Esophagus muscularis mucosa (tissue), 3 donors: ENCODE measurements around the gene UNC119B.

ENCODE experiments used
- EP300 ChIP-seq: sonication (generic); formaldehyde crosslinking; IDR thresholded peaks from one replicate; pipeline ENCODE4 v1.6.1; 2017; ENCODE audit warnings: antibody characterized with exemption
- TF ChIP-seq, protein P1 (sequence below), 3 experiments: fragments of 200-600 bp in 2 of 3; fragments of 450-650 bp in 1 of 3; sonication (generic) in 2 of 3; IDR thresholded peaks; one replicate each; pipeline ENCODE4 v1.5.1; 2017 to 2019; ENCODE audit warnings: antibody characterized with exemption in 3 of 3, mild to moderate bottlenecking in 2 of 3, moderate library complexity in 1 of 3

- TF ChIP-seq, protein P1, sequence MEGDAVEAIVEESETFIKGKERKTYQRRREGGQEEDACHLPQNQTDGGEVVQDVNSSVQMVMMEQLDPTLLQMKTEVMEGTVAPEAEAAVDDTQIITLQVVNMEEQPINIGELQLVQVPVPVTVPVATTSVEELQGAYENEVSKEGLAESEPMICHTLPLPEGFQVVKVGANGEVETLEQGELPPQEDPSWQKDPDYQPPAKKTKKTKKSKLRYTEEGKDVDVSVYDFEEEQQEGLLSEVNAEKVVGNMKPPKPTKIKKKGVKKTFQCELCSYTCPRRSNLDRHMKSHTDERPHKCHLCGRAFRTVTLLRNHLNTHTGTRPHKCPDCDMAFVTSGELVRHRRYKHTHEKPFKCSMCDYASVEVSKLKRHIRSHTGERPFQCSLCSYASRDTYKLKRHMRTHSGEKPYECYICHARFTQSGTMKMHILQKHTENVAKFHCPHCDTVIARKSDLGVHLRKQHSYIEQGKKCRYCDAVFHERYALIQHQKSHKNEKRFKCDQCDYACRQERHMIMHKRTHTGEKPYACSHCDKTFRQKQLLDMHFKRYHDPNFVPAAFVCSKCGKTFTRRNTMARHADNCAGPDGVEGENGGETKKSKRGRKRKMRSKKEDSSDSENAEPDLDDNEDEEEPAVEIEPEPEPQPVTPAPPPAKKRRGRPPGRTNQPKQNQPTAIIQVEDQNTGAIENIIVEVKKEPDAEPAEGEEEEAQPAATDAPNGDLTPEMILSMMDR (IDR thresholded peaks at IDR 0.05) = no peak
- TF ChIP-seq EP300 = no peak
Measured at GRCh38 chr12:120758798-120759590, 48.7 kb downstream of the UNC119B start.
